Panc1 (cell line): ENCODE measurements around the gene TTC34. TPM values are rescaled to one million over a fixed set of nuclear protein-coding genes. Genes with fewer than 3 reads are reported as not detected.

Experiments
- ATAC-seq: fragments of 200-7000 bp; cut with Tn5 transposase; 2 replicates; pipeline ENCODE4 v1.9.1; 2020; ENCODE audit warnings: mild to moderate bottlenecking, moderate library complexity
- BruUV-seq: library from RNA; stranded (reverse); fragments of 400-500 nt; replicated peaks from 2 replicates; lab custom pipeline; 2021; lab: Mats Ljungman, UMichigan
- CTCF ChIA-PET: fragments of 300-600 bp; sonication (Branson Sonifier 250); formaldehyde crosslinking; loops from one replicate; lab custom pipeline; 2022; ENCODE audit warnings: antibody characterized with exemption; lab: Charles Lee
- POLR2A ChIA-PET: fragments of 300-600 bp; sonication (Branson Sonifier 250); formaldehyde crosslinking; loops from one replicate; lab custom pipeline; 2022; ENCODE audit warnings: antibody characterized with exemption; lab: Charles Lee
- DNase-seq: peaks from one replicate; pipeline ENCODE4 v3.0.0-alpha.2; 2010; ENCODE audit warnings: low read depth, low spot score
- H3K27ac ChIP-seq: 2 replicates; pipeline ENCODE4 v1.5.1; 2011; ENCODE audit warnings: mild to moderate bottlenecking, low read length, inconsistent platforms
- H3K27me3 ChIP-seq: fragments of 200-500 bp; sonication (Bioruptor generic); 2 replicates; pipeline ENCODE4 v1.6.0; 2014; ENCODE audit warnings: low read length, inconsistent platforms; ENCODE audit not compliant: control insufficient read depth, insufficient read depth
- H3K36me3 ChIP-seq: fragments of 200-500 bp; sonication (Bioruptor generic); 2 replicates; pipeline ENCODE4 v1.5.1; 2014; ENCODE audit warnings: inconsistent platforms, mild to moderate bottlenecking, low read length, moderate library complexity; ENCODE audit not compliant: control insufficient read depth, insufficient read depth
- H3K4me1 ChIP-seq: 2 replicates; pipeline ENCODE4 v1.5.1; 2011; ENCODE audit warnings: inconsistent platforms, mild to moderate bottlenecking, low read length, moderate library complexity; ENCODE audit not compliant: control insufficient read depth, insufficient read depth
- H3K4me3 ChIP-seq, 2 experiments: 2 replicates each; pipeline ENCODE4 v1.5.1; 2011 to 2012; ENCODE audit warnings: low read depth in 2 of 2, low read length in 2 of 2, mild to moderate bottlenecking in 2 of 2, inconsistent platforms in 1 of 2, moderate library complexity in 1 of 2
- H3K9me3 ChIP-seq: fragments of 200-500 bp; sonication (Bioruptor generic); 2 replicates; pipeline ENCODE4 v1.5.1; 2014; ENCODE audit warnings: low read depth, mild to moderate bottlenecking, inconsistent platforms, low read length, moderate library complexity; ENCODE audit not compliant: control insufficient read depth, insufficient read depth
- CTCF ChIP-seq: fragments of 450-650 bp; IDR thresholded peaks from 2 replicates; pipeline ENCODE4 v1.5.1; 2017; ENCODE audit warnings: mild to moderate bottlenecking
- POLR2AphosphoS5 ChIP-seq: IDR thresholded peaks from 2 replicates; pipeline ENCODE4 v1.6.1; 2012; ENCODE audit warnings: mild to moderate bottlenecking, low read depth, low read length, moderate library complexity
- SIN3A ChIP-seq: IDR thresholded peaks from 2 replicates; pipeline ENCODE4 v1.6.1; 2012; ENCODE audit warnings: low read depth, mild to moderate bottlenecking, low read length, moderate library complexity, borderline replicate concordance; ENCODE audit not compliant: insufficient read depth
- TCF7L2 ChIP-seq: IDR thresholded peaks from 2 replicates; pipeline ENCODE4 v1.6.1; 2011; ENCODE audit warnings: mild to moderate bottlenecking, low read depth, low read length, inconsistent platforms
- in situ Hi-C: cut with HindIII; loops from 2 replicates; pipeline ENCODE4 v1.10.0; 2016; ENCODE audit warnings: low sequenced_read_pairs, low pct_unique_long_range_greater_than_20kb
- intact Hi-C: fragments of 100-400 bp; cut with micrococcal nuclease; formaldehyde crosslinking; loops from one replicate; pipeline ENCODE4 v1.10.0; 2022; ENCODE audit not compliant: unreplicated experiment
- total RNA-seq: library from RNA; stranded (reverse); gene quantifications from one replicate; pipeline ENCODE4 v1.2.1, GENCODE V29; 2021; ENCODE audit not compliant: unreplicated experiment
- TF ChIP-seq, protein P1 (sequence below), 2 experiments: IDR thresholded peaks; 2 replicates each; pipeline ENCODE4 v1.6.1; 2011 to 2012; ENCODE audit warnings: low read depth in 2 of 2, control low read depth in 1 of 2, low read length in 1 of 2, mild to moderate bottlenecking in 1 of 2, moderate library complexity in 1 of 2; ENCODE audit not compliant: insufficient read depth in 1 of 2

The TTC34 gene
- total RNA-seq, 1 experiment from 2014 or later, result 1.5 TPM

GRCh38 chr1:2783069-2783434 is 18.4 kb downstream of the TTC34 start:
- no peaks in the 10 kb centered on the region for H3K9me3 ChIP-seq
- in situ Hi-C loops, result no loop called here
- CTCF ChIA-PET, result no interaction called here

GRCh38 chr1:2781627-2782026 is 19.9 kb downstream of the TTC34 start:
- ATAC-seq (no peak), DNase-seq (no peak)
- POLR2A ChIA-PET, result no interaction called here
- no peak overlapping the region for H3K4me3 ChIP-seq
- in situ Hi-C loops (no loop called here), intact Hi-C loops (no loop called here)
- no TSS peak for BruUV-seq
- peaks cover 6% of the 10 kb centered on the region for H3K27me3 ChIP-seq
- no peaks in the 10 kb centered on the region for H3K9me3 ChIP-seq
- no peaks in the 10 kb centered on the region for H3K4me1 ChIP-seq
- H3K27ac ChIP-seq, result no peak overlapping the region
- CTCF ChIA-PET, result no interaction called here
- H3K36me3 ChIP-seq, result no peaks in the 10 kb centered on the region
- TF ChIP-seq POLR2AphosphoS5, result no peak
- no peak for TF ChIP-seq CTCF
- no peak for TF ChIP-seq TCF7L2
- no peak for TF ChIP-seq SIN3A
- TF ChIP-seq, protein P1, sequence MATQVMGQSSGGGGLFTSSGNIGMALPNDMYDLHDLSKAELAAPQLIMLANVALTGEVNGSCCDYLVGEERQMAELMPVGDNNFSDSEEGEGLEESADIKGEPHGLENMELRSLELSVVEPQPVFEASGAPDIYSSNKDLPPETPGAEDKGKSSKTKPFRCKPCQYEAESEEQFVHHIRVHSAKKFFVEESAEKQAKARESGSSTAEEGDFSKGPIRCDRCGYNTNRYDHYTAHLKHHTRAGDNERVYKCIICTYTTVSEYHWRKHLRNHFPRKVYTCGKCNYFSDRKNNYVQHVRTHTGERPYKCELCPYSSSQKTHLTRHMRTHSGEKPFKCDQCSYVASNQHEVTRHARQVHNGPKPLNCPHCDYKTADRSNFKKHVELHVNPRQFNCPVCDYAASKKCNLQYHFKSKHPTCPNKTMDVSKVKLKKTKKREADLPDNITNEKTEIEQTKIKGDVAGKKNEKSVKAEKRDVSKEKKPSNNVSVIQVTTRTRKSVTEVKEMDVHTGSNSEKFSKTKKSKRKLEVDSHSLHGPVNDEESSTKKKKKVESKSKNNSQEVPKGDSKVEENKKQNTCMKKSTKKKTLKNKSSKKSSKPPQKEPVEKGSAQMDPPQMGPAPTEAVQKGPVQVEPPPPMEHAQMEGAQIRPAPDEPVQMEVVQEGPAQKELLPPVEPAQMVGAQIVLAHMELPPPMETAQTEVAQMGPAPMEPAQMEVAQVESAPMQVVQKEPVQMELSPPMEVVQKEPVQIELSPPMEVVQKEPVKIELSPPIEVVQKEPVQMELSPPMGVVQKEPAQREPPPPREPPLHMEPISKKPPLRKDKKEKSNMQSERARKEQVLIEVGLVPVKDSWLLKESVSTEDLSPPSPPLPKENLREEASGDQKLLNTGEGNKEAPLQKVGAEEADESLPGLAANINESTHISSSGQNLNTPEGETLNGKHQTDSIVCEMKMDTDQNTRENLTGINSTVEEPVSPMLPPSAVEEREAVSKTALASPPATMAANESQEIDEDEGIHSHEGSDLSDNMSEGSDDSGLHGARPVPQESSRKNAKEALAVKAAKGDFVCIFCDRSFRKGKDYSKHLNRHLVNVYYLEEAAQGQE (IDR thresholded peaks at IDR 0.05; ENCODE audit: insufficient read depth in 1 of 2, low read depth in 2 of 2, low read length in 1 of 2), result no peak

More at GRCh38 chr1:2783069-2783434, 18.4 kb downstream of the TTC34 start:
- H3K4me1 ChIP-seq, result no peaks in the 10 kb centered on the region
- TF ChIP-seq SIN3A, result no peak
- TF ChIP-seq, protein P1 (IDR thresholded peaks at IDR 0.05; ENCODE audit: insufficient read depth in 1 of 2, low read depth in 2 of 2, low read length in 1 of 2), result no peak
- no peak for TF ChIP-seq CTCF
- TF ChIP-seq POLR2AphosphoS5, result no peak
- no peak for TF ChIP-seq TCF7L2
- DNase-seq (no peak), ATAC-seq (no peak)
- POLR2A ChIA-PET, result no interaction called here
- intact Hi-C loops, result no loop called here
- no peaks in the 10 kb centered on the region for H3K36me3 ChIP-seq
- no TSS peak for BruUV-seq
- H3K4me3 ChIP-seq, result no peak overlapping the region
- no peak overlapping the region for H3K27ac ChIP-seq
- peaks cover 6% of the 10 kb centered on the region for H3K27me3 ChIP-seq
